Measurements from ENCODE around the gene GPRASP1. TPM values are rescaled to one million over a fixed set of nuclear protein-coding genes. Genes with fewer than 3 reads are reported as not detected.

Gene GPRASP1
- total and polyA plus RNA-seq, 8 donors, result 2.3 to 25.0 (median 20.5) TPM

- ATAC-seq (no peak), DNase-seq (no peak)
- Histone ChIP-seq H3K27me3 (no peaks in the 10 kb centered on the region), H3K9me3 (no peaks in the 10 kb centered on the region), H3K4me1 (no peaks in the 10 kb centered on the region), H3K36me3 (peaks cover 0 to 4% of the 10 kb centered on the region in 2 donors), H3K4me3 (no peak overlapping the region), H3K27ac (no peak overlapping the region)
- no peak for TF ChIP-seq CTCF (IDR thresholded peaks at IDR 0.05)
- intact Hi-C loops (cut with DNase I), result no loop called here
These were observed 40.4 kb upstream of the GPRASP1 start for GRCh38 chrX:102610905-102611304.

DNA sequence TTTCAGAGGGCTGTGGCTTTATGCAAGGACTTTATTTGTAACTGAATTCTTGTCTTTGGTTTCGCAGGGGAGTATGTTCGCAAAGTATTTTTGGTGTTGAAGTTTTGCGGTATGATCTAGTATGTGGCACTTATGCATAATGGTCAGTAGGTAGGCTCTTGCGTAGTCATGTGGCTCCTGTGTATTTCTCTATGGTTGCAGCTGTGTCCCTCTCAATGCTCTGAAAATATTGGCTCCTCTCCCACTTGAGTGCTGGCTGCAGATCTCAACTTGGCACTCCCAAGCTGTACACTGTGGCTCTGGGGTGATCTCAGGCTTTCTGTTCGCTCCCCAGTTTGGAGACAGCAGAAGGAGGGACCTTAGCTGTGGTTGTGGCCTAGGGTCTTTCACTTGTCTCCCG, 27.2 kb upstream of the GPRASP1 start:
- no peaks in the 10 kb centered on the region for H3K4me1 ChIP-seq
- H3K27ac ChIP-seq, result no peak overlapping the region
- no peak for TF ChIP-seq CTCF (IDR thresholded peaks at IDR 0.05)
- H3K27me3 ChIP-seq, result no peaks in the 10 kb centered on the region
- DNase-seq (peak in 1 of 4 donors; percentile 7), ATAC-seq (no peak)
- intact Hi-C loops (cut with DNase I), result no loop called here
- H3K36me3 ChIP-seq, result no peaks in the 10 kb centered on the region
- peaks cover 0 to 14% of the 10 kb centered on the region in 2 donors for H3K9me3 ChIP-seq
- no peak overlapping the region for H3K4me3 ChIP-seq

- no peaks in the 10 kb centered on the region for H3K36me3 ChIP-seq
- H3K4me3 ChIP-seq, result no peak overlapping the region
- intact Hi-C loops (cut with DNase I), result no loop called here
- no peaks in the 10 kb centered on the region for H3K4me1 ChIP-seq
- no peak for DNase-seq
- no peak for TF ChIP-seq CTCF (IDR thresholded peaks at IDR 0.05)
- no peaks in the 10 kb centered on the region for H3K27me3 ChIP-seq
- H3K9me3 ChIP-seq, result no peaks in the 10 kb centered on the region
- H3K27ac ChIP-seq, result no peak overlapping the region
- ATAC-seq, result no peak
These were observed 23.6 kb upstream of the GPRASP1 start for GRCh38 chrX:102627640-102628039.

- no peaks in the 10 kb centered on the region for H3K36me3 ChIP-seq
- no peak overlapping the region for H3K27ac ChIP-seq
- ATAC-seq (no peak), DNase-seq (no peak)
- intact Hi-C loops (cut with DNase I), result no loop called here
- no peaks in the 10 kb centered on the region for H3K9me3 ChIP-seq
- H3K27me3 ChIP-seq, result no peaks in the 10 kb centered on the region
- no peak overlapping the region for H3K4me3 ChIP-seq
- no peaks in the 10 kb centered on the region for H3K4me1 ChIP-seq
- no peak for TF ChIP-seq CTCF (IDR thresholded peaks at IDR 0.05)
These were observed 13.7 kb upstream of the GPRASP1 start for GRCh38 chrX:102637561-102637960.

DNA sequence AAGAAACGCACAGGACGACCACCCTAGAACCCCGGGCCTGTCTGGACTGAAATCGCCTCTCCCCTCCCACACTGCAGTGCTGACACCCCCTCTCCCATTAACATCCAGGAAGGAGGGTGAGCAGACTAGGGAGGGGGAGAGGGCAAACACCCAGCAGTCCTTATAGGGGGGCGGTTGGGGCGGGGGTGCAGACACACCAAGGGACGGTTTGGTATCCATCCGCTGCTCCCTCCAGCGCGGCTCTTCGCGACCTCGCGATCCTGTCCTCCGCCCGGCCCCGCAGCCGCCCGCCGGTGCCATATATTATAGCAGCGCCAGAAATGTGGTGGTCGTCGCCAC, 411 bp upstream of the GPRASP1 start:
- H3K4me3 ChIP-seq, result peak overlapping the region; percentile 32 to 43
- no peaks in the 10 kb centered on the region for H3K27me3 ChIP-seq
- ATAC-seq (no peak), DNase-seq (peak in 1 of 4 donors; percentile 17)
- no peaks in the 10 kb centered on the region for H3K9me3 ChIP-seq
- H3K27ac ChIP-seq, result no peak overlapping the region
- intact Hi-C loops (cut with DNase I), result no loop called here
- no peaks in the 10 kb centered on the region for H3K36me3 ChIP-seq
- TF ChIP-seq CTCF (IDR thresholded peaks at IDR 0.05), result no peak
- H3K4me1 ChIP-seq, result no peaks in the 10 kb centered on the region

Data from left lung (tissue), 10 donors.